HuH-7.5 (cell line): ENCODE data around the gene FNBP1L.

Experiments
- DNase-seq: peaks from one replicate; pipeline ENCODE4 v3.0.0; 2011; ENCODE audit warnings: low spot score

FNBP1L gene

GRCh38 chr1:93489756-93490155 is 41.8 kb downstream of the FNBP1L start:
- DNase-seq: no peak

GRCh38 chr1:93490357-93490756 is 42.4 kb downstream of the FNBP1L start:
- no peak for DNase-seq

GRCh38 chr1:93495911-93496310 is 48.0 kb downstream of the FNBP1L start:
- no peak for DNase-seq

GRCh38 chr1:93496520-93496919 is 48.6 kb downstream of the FNBP1L start:
- DNase-seq: no peak

- DNase-seq: no peak
Measured at GRCh38 chr1:93499075-93499474, 51.2 kb downstream of the FNBP1L start.

- no peak for DNase-seq
Measured at GRCh38 chr1:93499533-93499932, 51.6 kb downstream of the FNBP1L start.

GRCh38 chr1:93500275-93500674 is 52.4 kb downstream of the FNBP1L start:
- no peak for DNase-seq

GRCh38 chr1:93501399-93501798 is 53.5 kb downstream of the FNBP1L start:
- no peak for DNase-seq

- no peak for DNase-seq
Measured at GRCh38 chr1:93501829-93502369, 54.0 kb downstream of the FNBP1L start.

- DNase-seq: no peak
Measured at GRCh38 chr1:93502571-93502970, 54.7 kb downstream of the FNBP1L start.

- no peak for DNase-seq
Measured at GRCh38 chr1:93503163-93503562, 55.2 kb downstream of the FNBP1L start.

GRCh38 chr1:93503816-93504215 is 55.9 kb downstream of the FNBP1L start:
- no peak for DNase-seq

- DNase-seq: no peak
Measured at GRCh38 chr1:93504247-93505033, 56.5 kb downstream of the FNBP1L start.

- DNase-seq: no peak
Measured at GRCh38 chr1:93506126-93506525, 58.2 kb downstream of the FNBP1L start.

- DNase-seq: no peak
Measured at GRCh38 chr1:93516164-93516563, 68.2 kb downstream of the FNBP1L start.

GRCh38 chr1:93518516-93518915 is 70.6 kb downstream of the FNBP1L start:
- DNase-seq: no peak

GRCh38 chr1:93519199-93519829 is 71.4 kb downstream of the FNBP1L start:
- DNase-seq: no peak

GRCh38 chr1:93521618-93522017 is 73.7 kb downstream of the FNBP1L start:
- no peak for DNase-seq

- DNase-seq: no peak
Measured at GRCh38 chr1:93522721-93523120, 74.8 kb downstream of the FNBP1L start.

- DNase-seq: no peak
Measured at GRCh38 chr1:93525431-93525830, 77.5 kb downstream of the FNBP1L start.

- DNase-seq: no peak
Measured at GRCh38 chr1:93526431-93526830, 78.5 kb downstream of the FNBP1L start.

- DNase-seq: no peak
Measured at GRCh38 chr1:93528412-93528811, 80.5 kb downstream of the FNBP1L start.

- no peak for DNase-seq
Measured at GRCh38 chr1:93531193-93531592, 83.3 kb downstream of the FNBP1L start.
